Activated CD8-positive, alpha-beta T cell treated with anti-CD3 and anti-CD28 coated beads for 36 hours (primary cell): ENCODE results near the gene FKBP5. TPM values are rescaled to one million over a fixed set of nuclear protein-coding genes. Genes with fewer than 3 reads are reported as not detected.
A peak's percentile ranks its signal among the peaks of the same experiment; 100 is the strongest.
"Not testable (repeated sequence)": the region's sequence is repeated elsewhere in the genome, so short reads cannot be mapped to it uniquely, and the experiment has no call there.

Source experiments
- ATAC-seq: fragments of 200-7000 bp; cut with Tn5 transposase; one replicate; pipeline ENCODE4 v1.10.0; 2021; ENCODE audit warnings: mild to moderate bottlenecking, moderate library complexity
- CTCF ChIA-PET: fragments of 350-600 bp; sonication (Branson Sonifier 250); formaldehyde crosslinking; loops from one replicate; lab custom pipeline; 2021; ENCODE audit warnings: antibody characterized with exemption; lab: Charles Lee
- POLR2A ChIA-PET: fragments of 350-600 bp; sonication (Branson Sonifier 250); formaldehyde crosslinking; loops from one replicate; lab custom pipeline; 2021; ENCODE audit warnings: antibody characterized with exemption; lab: Charles Lee
- DNase-seq: peaks from one replicate; pipeline ENCODE4 v3.0.0-alpha.2; 2020
- H3K27ac Mint-ChIP-seq: one replicate; pipeline ENCODE4 v1.8.0; 2021; ENCODE audit warnings: mild to moderate bottlenecking, mixed read lengths
- H3K27me3 Mint-ChIP-seq: one replicate; pipeline ENCODE4 v1.8.0; 2021; ENCODE audit warnings: mixed read lengths
- H3K36me3 Mint-ChIP-seq: one replicate; pipeline ENCODE4 v1.8.0; 2021; ENCODE audit warnings: low read depth, mixed read lengths
- H3K4me1 Mint-ChIP-seq: one replicate; pipeline ENCODE4 v1.8.0; 2021; ENCODE audit warnings: low read depth, mixed read lengths
- H3K4me3 Mint-ChIP-seq: one replicate; pipeline ENCODE4 v1.8.0; 2021; ENCODE audit warnings: mild to moderate bottlenecking, moderate library complexity, mixed read lengths
- H3K9me3 Mint-ChIP-seq: one replicate; pipeline ENCODE4 v1.8.0; 2021; ENCODE audit warnings: mixed read lengths
- CTCF ChIP-seq: fragments of 200-600 bp; IDR thresholded peaks from one replicate; pipeline ENCODE4 v1.8.0; 2022; ENCODE audit warnings: antibody characterized with exemption, mild to moderate bottlenecking
- intact Hi-C: fragments of 100-400 bp; cut with micrococcal nuclease; formaldehyde crosslinking; loops from one replicate; pipeline ENCODE4 v1.10.0; 2022
- total RNA-seq, 2 experiments: library from RNA; stranded (reverse); gene quantifications; one replicate each; pipeline ENCODE4 v1.2.3, GENCODE V29; 2021

Gene FKBP5
- total RNA-seq, 2 experiments from 2014 or later: 90.6 to 93.4 TPM

- ChIA-PET POLR2A (no interaction called here), CTCF (interaction anchor here (1.5 to 19.5 kb wide), 3 partner anchors 24 to 161 kb away, joined by 3 to 272 read pairs (median 19); partner anchors contain the start of gene ARMC12)
- Mint-ChIP-seq H3K9me3 (no peaks in the 10 kb centered on the region), H3K36me3 (peaks cover 35% of the 10 kb centered on the region), H3K4me3 (no peak overlapping the region), H3K4me1 (peaks cover 8% of the 10 kb centered on the region), H3K27ac (no peak overlapping the region), H3K27me3 (no peaks in the 10 kb centered on the region)
- no peak for TF ChIP-seq CTCF
- intact Hi-C loops: no loop called here
- DNase-seq (no peak), ATAC-seq (no peak)
Observed at GRCh38 chr6:35576682-35577081, 112.0 kb downstream of the FKBP5 start.

GRCh38 chr6:35573495-35574110, 115.1 kb downstream of the FKBP5 start:
- Mint-ChIP-seq H3K36me3 (peaks cover 24% of the 10 kb centered on the region), H3K27ac (no peak overlapping the region), H3K4me1 (peaks cover 2% of the 10 kb centered on the region), H3K9me3 (no peaks in the 10 kb centered on the region), H3K27me3 (no peaks in the 10 kb centered on the region), H3K4me3 (no peak overlapping the region)
- DNase-seq (no peak), ATAC-seq (no peak)
- CTCF ChIA-PET: interaction anchor here (1.0 to 19.5 kb wide), 6 partner anchors 11 to 164 kb away, joined by 4 to 272 read pairs (median 8); partner anchors contain the start of gene ARMC12
- intact Hi-C loops: no loop called here
- POLR2A ChIA-PET: interaction anchor here (0.6 kb wide), 2 partner anchors 76 to 246 kb away, joined by 3 to 4 read pairs; no protein-coding TSS in a partner anchor
- no peak for TF ChIP-seq CTCF

GRCh38 chr6:35570885-35571330, 117.8 kb downstream of the FKBP5 start:
- not testable (repeated sequence) for H3K27me3 Mint-ChIP-seq, H3K4me3 Mint-ChIP-seq
- POLR2A ChIA-PET: interaction anchor here (0.5 to 1.2 kb wide), 3 partner anchors 40 to 1864 kb away, joined by 3 read pairs; no protein-coding TSS in a partner anchor

GRCh38 chr6:35569011-35569461, 119.7 kb downstream of the FKBP5 start:
- Mint-ChIP-seq H3K36me3 (peaks cover 5% of the 10 kb centered on the region), H3K4me1 (peaks cover 7% of the 10 kb centered on the region), H3K4me3 (no peak overlapping the region), H3K27ac (no peak overlapping the region), H3K27me3 (no peaks in the 10 kb centered on the region), H3K9me3 (peaks cover 4% of the 10 kb centered on the region)
- ChIA-PET POLR2A (no interaction called here), CTCF (interaction anchor here (0.6 to 19.5 kb wide), 8 partner anchors 9 to 169 kb away, joined by 3 to 272 read pairs (median 4); partner anchors contain the start of gene ARMC12)
- intact Hi-C loops: no loop called here
- ATAC-seq (peak; percentile 80), DNase-seq (peak; percentile 62)
- peak; percentile 30 for TF ChIP-seq CTCF

More at GRCh38 chr6:35570885-35571330, 117.8 kb downstream of the FKBP5 start:
- peaks cover 14% of the 10 kb centered on the region for H3K36me3 Mint-ChIP-seq
- ATAC-seq, intact Hi-C loops, H3K27ac Mint-ChIP-seq, DNase-seq, H3K9me3 Mint-ChIP-seq, H3K4me1 Mint-ChIP-seq: not testable (repeated sequence)
- CTCF ChIA-PET: interaction anchor here (1.0 to 19.5 kb wide), 3 partner anchors 48 to 167 kb away, joined by 3 to 272 read pairs (median 6); partner anchors contain the start of gene ARMC12

- H3K27me3 Mint-ChIP-seq: no peaks in the 10 kb centered on the region
- H3K4me1 Mint-ChIP-seq: peaks cover 7% of the 10 kb centered on the region
- no peak for TF ChIP-seq CTCF
- intact Hi-C loops: no loop called here
- no peaks in the 10 kb centered on the region for H3K36me3 Mint-ChIP-seq
- H3K27ac Mint-ChIP-seq: no peak overlapping the region
- POLR2A ChIA-PET: no interaction called here
- DNase-seq (no peak), ATAC-seq (no peak)
- no peak overlapping the region for H3K4me3 Mint-ChIP-seq
- CTCF ChIA-PET: interaction anchor here (1.8 to 19.5 kb wide), 2 partner anchors 15 to 171 kb away, joined by 10 to 272 read pairs; partner anchors contain the start of gene ARMC12
- peaks cover 4% of the 10 kb centered on the region for H3K9me3 Mint-ChIP-seq
Observed at GRCh38 chr6:35566794-35567193, 121.9 kb downstream of the FKBP5 start.
